Thymus (tissue), 11 donors: ENCODE results near the gene TCERG1L. TPM values are rescaled to one million over a fixed set of nuclear protein-coding genes. Genes with fewer than 3 reads are reported as not detected.

ENCODE experiments used
- DNase-seq, 9 donors: peaks; one replicate each; pipeline ENCODE4 v3.0.0-alpha.2; 2013; ENCODE audit warnings: low spot score in 9 of 9, low read depth in 6 of 9, missing footprints in 1 of 9
- H3K27ac ChIP-seq, 2 donors: one replicate each; pipeline ENCODE4 v1.5.1; 2013; ENCODE audit warnings: control low read depth in 1 of 2, low read depth in 1 of 2, low read length in 1 of 2, mild to moderate bottlenecking in 1 of 2, moderate library complexity in 1 of 2
- H3K27me3 ChIP-seq, 2 donors: one replicate each; pipeline ENCODE4 v1.5.1; 2013; ENCODE audit warnings: low read length in 1 of 2; ENCODE audit not compliant: control insufficient read depth in 2 of 2, insufficient read depth in 1 of 2
- H3K36me3 ChIP-seq, 2 donors: one replicate each; pipeline ENCODE4 v1.5.1; 2013; ENCODE audit warnings: low read length in 1 of 2, mild to moderate bottlenecking in 1 of 2, moderate library complexity in 1 of 2; ENCODE audit not compliant: control insufficient read depth in 2 of 2, insufficient read depth in 2 of 2
- H3K4me1 ChIP-seq, 2 donors: one replicate each; pipeline ENCODE4 v1.5.1; 2013; ENCODE audit warnings: low read length in 2 of 2; ENCODE audit not compliant: control insufficient read depth in 2 of 2, insufficient read depth in 2 of 2
- H3K4me3 ChIP-seq, 2 donors: one replicate each; pipeline ENCODE4 v1.5.1; 2013; ENCODE audit warnings: low read length in 2 of 2, control low read depth in 1 of 2, mild to moderate bottlenecking in 1 of 2
- H3K9me3 ChIP-seq, 2 donors: one replicate each; pipeline ENCODE4 v1.5.1; 2013; ENCODE audit warnings: low read length in 1 of 2, mild to moderate bottlenecking in 1 of 2; ENCODE audit not compliant: control insufficient read depth in 2 of 2, insufficient read depth in 1 of 2
- WGBS: extraction: QIAGEN DNeasy Blood & Tissue Kit; methylation state at CpG from one replicate; pipeline ENCODE4 v1.1.7; 2013; 5-methylcytosine and 5-hydroxymethylcytosine counted together
- polyA plus RNA-seq: library from polyadenylated mRNA; stranded (reverse); fragments of 200-250 nt; gene quantifications from one replicate; pipeline ENCODE4 v1.2.3, GENCODE V29; 2013
- total RNA-seq: library from RNA; stranded (reverse); fragments of 120-200 nt; gene quantifications from one replicate; pipeline ENCODE4 v1.2.4, GENCODE V29; 2013
- donor health status: healthy.

The TCERG1L gene
- total and polyA plus RNA-seq, 2 donors: 0.52 to 1.5 TPM

- 79% methylated on average over 7 of the region's 7 CpGs for WGBS
- Histone ChIP-seq H3K4me3 (no peak overlapping the region), H3K36me3 (no peaks in the 10 kb centered on the region), H3K27me3 (no peaks in the 10 kb centered on the region), H3K27ac (no peak overlapping the region), H3K9me3 (no peaks in the 10 kb centered on the region), H3K4me1 (no peaks in the 10 kb centered on the region)
- no peak for DNase-seq
Observed at GRCh38 chr10:131198843-131199242, 112.7 kb downstream of the TCERG1L start.

- H3K36me3 ChIP-seq: no peaks in the 10 kb centered on the region
- no peak for DNase-seq
- no peaks in the 10 kb centered on the region for H3K27me3 ChIP-seq
- no peak overlapping the region for H3K27ac ChIP-seq
- no peak overlapping the region for H3K4me3 ChIP-seq
- H3K9me3 ChIP-seq: no peaks in the 10 kb centered on the region
- no peaks in the 10 kb centered on the region for H3K4me1 ChIP-seq
- 89% methylated on average over 10 of the region's 10 CpGs for WGBS
Observed at GRCh38 chr10:131198401-131198800, 113.1 kb downstream of the TCERG1L start.

- H3K9me3 ChIP-seq: no peaks in the 10 kb centered on the region
- no peak overlapping the region for H3K4me3 ChIP-seq
- no peak for DNase-seq
- H3K27ac ChIP-seq: no peak overlapping the region
- no peaks in the 10 kb centered on the region for H3K4me1 ChIP-seq
- WGBS: 94% methylated on average over 18 of the region's 18 CpGs
- H3K36me3 ChIP-seq: no peaks in the 10 kb centered on the region
- no peaks in the 10 kb centered on the region for H3K27me3 ChIP-seq
Observed at GRCh38 chr10:131196176-131196885, 115.2 kb downstream of the TCERG1L start.

GRCh38 chr10:131195558-131196159, 115.9 kb downstream of the TCERG1L start:
- Histone ChIP-seq H3K4me1 (no peaks in the 10 kb centered on the region), H3K27me3 (no peaks in the 10 kb centered on the region), H3K4me3 (no peak overlapping the region), H3K27ac (no peak overlapping the region), H3K36me3 (no peaks in the 10 kb centered on the region), H3K9me3 (no peaks in the 10 kb centered on the region)
- WGBS: 83% methylated on average over 19 of the region's 19 CpGs
- no peak for DNase-seq

GRCh38 chr10:131195116-131195515, 116.4 kb downstream of the TCERG1L start:
- 88% methylated on average over 9 of the region's 9 CpGs for WGBS
- no peak for DNase-seq

GRCh38 chr10:131193923-131194322, 117.6 kb downstream of the TCERG1L start:
- no peak overlapping the region for H3K27ac ChIP-seq
- 95% methylated on average over 15 of the region's 15 CpGs for WGBS
- no peak for DNase-seq
- no peaks in the 10 kb centered on the region for H3K36me3 ChIP-seq
- no peaks in the 10 kb centered on the region for H3K9me3 ChIP-seq
- H3K27me3 ChIP-seq: no peaks in the 10 kb centered on the region
- H3K4me1 ChIP-seq: no peaks in the 10 kb centered on the region
- no peak overlapping the region for H3K4me3 ChIP-seq

More at GRCh38 chr10:131195116-131195515, 116.4 kb downstream of the TCERG1L start:
- no peaks in the 10 kb centered on the region for H3K27me3 ChIP-seq
- no peaks in the 10 kb centered on the region for H3K9me3 ChIP-seq
- H3K4me1 ChIP-seq: no peaks in the 10 kb centered on the region
- H3K4me3 ChIP-seq: no peak overlapping the region
- no peaks in the 10 kb centered on the region for H3K36me3 ChIP-seq
- no peak overlapping the region for H3K27ac ChIP-seq

GRCh38 chr10:131188494-131188893, 123.0 kb downstream of the TCERG1L start:
- Histone ChIP-seq H3K9me3 (no peaks in the 10 kb centered on the region), H3K27ac (no peak overlapping the region), H3K4me1 (no peaks in the 10 kb centered on the region), H3K36me3 (no peaks in the 10 kb centered on the region), H3K4me3 (no peak overlapping the region), H3K27me3 (no peaks in the 10 kb centered on the region)
- WGBS: 94% methylated on average over 4 of the region's 4 CpGs
- DNase-seq: no peak

GRCh38 chr10:131187926-131188325, 123.6 kb downstream of the TCERG1L start:
- H3K27me3 ChIP-seq: no peaks in the 10 kb centered on the region
- no peaks in the 10 kb centered on the region for H3K4me1 ChIP-seq
- DNase-seq: no peak
- no peaks in the 10 kb centered on the region for H3K36me3 ChIP-seq
- H3K27ac ChIP-seq: no peak overlapping the region
- H3K4me3 ChIP-seq: no peak overlapping the region
- H3K9me3 ChIP-seq: no peaks in the 10 kb centered on the region
- 77% methylated on average over 7 of the region's 7 CpGs for whole genome bisulfite sequencing

- no peaks in the 10 kb centered on the region for H3K4me1 ChIP-seq
- no peak overlapping the region for H3K27ac ChIP-seq
- WGBS: 82% methylated on average over 7 of the region's 7 CpGs
- H3K27me3 ChIP-seq: no peaks in the 10 kb centered on the region
- DNase-seq: no peak
- H3K36me3 ChIP-seq: no peaks in the 10 kb centered on the region
- no peak overlapping the region for H3K4me3 ChIP-seq
- H3K9me3 ChIP-seq: no peaks in the 10 kb centered on the region
Observed at GRCh38 chr10:131187274-131187673, 124.2 kb downstream of the TCERG1L start.
